ENCODE measurements around the gene ELOVL7.
"Not testable (repeated sequence)": the region's sequence is repeated elsewhere in the genome, so short reads cannot be mapped to it uniquely, and the experiment has no call there.

The ELOVL7 gene

GRCh38 chr5:60843936-60844905 is at the start of gene ELOVL7:
Gene ELOVL7 (minus strand): TSS chr5:60844269. CDS start chr5:60787397, 56,872 bp downstream.
- DNase-seq: peak; percentile 77

- no peak for DNase-seq
Observed at GRCh38 chr5:60893521-60893920, 49.5 kb upstream of the ELOVL7 start.

- DNase-seq: no peak
Observed at GRCh38 chr5:60891667-60892066, 47.6 kb upstream of the ELOVL7 start.

DNA sequence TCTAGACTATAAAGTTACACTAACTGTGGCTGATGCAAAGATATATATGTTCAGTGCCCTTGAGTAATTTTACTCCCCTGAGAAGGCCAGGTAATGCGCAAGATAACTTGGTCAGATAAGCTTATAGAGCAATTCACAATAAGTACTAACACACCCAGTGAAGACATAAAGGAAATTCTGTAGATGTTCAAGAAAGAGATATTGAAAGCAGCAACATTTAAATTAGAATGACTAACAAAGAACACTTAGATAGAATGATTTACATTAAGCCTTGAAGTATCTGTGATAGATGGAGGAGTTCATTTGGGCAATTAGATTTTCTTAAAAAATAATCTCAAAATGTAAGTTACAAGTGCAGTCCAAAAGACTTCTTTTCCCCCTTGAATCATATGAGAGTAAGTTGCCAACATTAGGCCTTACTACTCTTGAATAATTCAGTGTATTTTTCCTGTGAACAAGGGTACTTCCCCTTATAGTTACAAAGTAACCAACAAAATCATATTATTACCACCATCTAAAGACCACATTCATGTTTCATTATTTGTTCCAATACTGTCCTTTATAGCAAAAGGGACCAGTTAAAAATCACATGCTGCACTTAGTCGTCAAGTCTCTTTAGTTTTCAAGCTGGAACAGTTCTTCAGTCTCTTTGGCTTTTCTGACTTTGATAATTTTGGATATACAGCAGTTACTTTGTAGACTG is 44.4 kb upstream of the ELOVL7 start:
- no peak for DNase-seq

GRCh38 chr5:60887746-60888145 is 43.7 kb upstream of the ELOVL7 start:
- DNase-seq: no peak

GRCh38 chr5:60887096-60887495 is 43.0 kb upstream of the ELOVL7 start:
- DNase-seq: no peak

DNA sequence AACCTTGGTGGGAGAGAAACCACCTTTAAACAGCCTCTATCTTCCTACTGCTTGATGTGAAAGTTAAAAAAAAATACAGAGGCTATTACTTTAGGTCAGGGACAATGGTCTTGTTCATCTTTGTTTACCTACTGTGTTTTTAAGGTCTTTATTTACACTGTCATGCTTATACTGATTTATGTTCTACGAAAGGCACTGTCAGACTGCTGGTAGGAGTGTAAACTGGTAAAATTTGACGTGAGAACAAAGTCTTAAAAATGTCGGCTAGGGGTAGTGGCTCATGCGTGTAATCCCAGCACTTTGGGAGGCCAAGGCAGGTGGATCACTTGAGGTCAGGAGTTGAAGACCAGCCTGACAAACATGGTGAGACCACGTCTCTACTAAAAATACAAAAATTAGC is 42.1 kb upstream of the ELOVL7 start:
- DNase-seq: no peak

GRCh38 chr5:60883229-60883628 is 39.2 kb upstream of the ELOVL7 start:
- peak; percentile 22 for DNase-seq

DNA sequence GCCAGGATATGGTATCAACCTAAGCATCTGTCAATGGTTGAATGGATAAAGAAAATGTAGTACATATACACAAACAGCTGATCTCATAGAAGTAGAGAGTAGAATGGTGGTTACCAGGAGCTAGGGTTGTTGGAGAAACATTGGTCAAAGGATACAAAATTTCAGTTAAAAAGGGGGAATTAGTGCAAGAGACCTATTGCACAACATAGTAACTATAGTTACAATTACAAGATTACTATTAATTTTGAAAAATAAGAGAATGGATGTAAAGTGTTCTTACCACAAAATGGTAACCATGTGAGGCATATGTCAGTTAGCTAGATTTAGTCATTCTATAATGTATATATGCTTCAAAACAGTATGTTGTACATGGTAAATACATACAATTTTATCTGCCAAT is 28.8 kb upstream of the ELOVL7 start:
- no peak for DNase-seq

GRCh38 chr5:60870857-60871256 is 26.8 kb upstream of the ELOVL7 start:
- no peak for DNase-seq

DNA sequence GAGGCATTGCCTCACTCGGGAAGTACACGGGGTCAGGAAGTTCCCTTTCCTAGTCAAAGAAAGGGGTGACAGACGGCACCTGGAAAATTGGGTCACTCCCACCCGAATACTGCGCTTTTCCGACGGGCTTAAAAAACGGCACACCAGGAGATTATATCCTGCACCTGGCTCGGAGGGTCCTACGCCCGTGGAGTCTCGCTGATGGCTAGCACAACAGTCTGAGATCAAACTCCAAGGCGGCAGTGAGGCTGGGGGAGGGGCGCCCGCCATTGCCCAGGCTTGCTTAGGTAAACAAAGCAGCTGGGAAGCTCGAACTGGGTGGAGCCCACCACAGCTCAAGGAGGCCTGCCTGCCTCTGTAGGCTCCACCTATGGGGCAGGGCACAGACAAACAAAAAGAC is 16.5 kb upstream of the ELOVL7 start:
- not testable (repeated sequence) for DNase-seq

GRCh38 chr5:60856066-60856465 is 12.0 kb upstream of the ELOVL7 start:
- DNase-seq: no peak

DNA sequence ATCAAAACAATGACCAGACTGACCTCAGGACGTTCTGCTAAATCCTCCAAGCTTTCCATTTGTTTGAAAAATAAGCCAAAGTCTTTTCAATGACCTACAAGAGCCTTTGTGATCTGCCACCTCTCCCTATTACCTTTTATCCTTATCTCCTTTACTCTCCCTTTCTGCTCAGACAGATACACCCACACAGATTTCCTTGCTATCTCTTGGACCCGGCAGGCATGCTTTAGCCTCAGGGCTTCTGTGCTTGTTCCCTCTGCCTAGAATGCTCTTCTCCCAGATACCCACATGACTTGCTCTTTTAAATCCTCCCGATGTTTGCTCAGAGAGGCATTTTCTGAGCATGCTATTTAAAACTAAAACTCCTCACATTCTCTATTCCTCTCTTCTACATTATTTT is 8.9 kb upstream of the ELOVL7 start:
- no peak for DNase-seq

DNA sequence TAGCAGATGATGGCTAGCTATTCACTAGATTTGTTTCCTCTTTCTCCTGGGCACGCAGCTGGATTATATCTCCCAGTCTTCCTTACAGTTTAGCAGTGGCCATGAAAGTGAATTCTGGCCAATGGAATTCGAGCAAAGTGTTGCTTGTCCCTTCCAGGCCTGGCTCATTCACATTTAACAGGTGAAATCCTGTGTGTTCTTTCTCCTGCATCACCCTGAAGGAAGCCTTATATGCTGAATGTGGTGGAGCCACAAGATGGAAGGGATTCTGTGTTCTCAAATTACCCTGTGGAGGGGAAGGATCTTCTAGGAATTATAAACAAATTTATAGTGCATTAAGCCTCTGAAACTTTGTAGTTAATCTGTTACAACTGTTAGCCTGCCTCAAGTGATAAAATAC is 8.2 kb upstream of the ELOVL7 start:
- no peak for DNase-seq

GRCh38 chr5:60851626-60852025 is 7.6 kb upstream of the ELOVL7 start:
- DNase-seq: no peak

- no peak for DNase-seq
Observed at GRCh38 chr5:60846298-60846697, 2.2 kb upstream of the ELOVL7 start.

DNA sequence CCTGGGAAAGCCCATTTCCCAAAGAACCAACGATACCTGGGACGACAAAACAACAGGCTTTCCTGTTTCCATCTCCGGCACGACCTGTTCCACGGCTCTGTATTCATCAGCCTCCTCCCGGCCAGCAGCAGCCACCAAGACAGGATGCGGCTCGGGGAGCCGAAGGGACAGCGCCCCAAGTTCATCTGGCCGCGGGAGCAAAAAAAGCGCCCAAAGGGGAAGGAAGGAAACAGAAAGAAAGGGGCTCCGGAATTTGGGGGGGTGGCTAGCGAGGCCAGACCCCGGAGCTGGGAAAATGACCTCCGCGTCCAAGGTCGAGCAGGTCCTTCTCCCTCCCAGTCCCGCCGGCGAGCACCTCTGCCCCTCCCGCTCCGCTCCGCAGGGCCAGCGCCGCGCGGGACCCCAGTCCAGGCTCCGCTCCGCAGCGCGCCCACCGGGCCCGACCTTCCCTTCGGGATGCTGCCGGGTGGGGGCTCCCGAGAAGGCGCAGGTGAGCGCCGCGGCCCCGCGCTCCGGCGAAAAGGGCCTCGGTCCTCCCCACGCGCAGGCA is 608 bp downstream of the ELOVL7 start:
- DNase-seq: no peak

- DNase-seq: no peak
Observed at GRCh38 chr5:60842871-60843385, 1.1 kb downstream of the ELOVL7 start.

- no peak for DNase-seq
Observed at GRCh38 chr5:60841361-60841760, 2.7 kb downstream of the ELOVL7 start.

DNA sequence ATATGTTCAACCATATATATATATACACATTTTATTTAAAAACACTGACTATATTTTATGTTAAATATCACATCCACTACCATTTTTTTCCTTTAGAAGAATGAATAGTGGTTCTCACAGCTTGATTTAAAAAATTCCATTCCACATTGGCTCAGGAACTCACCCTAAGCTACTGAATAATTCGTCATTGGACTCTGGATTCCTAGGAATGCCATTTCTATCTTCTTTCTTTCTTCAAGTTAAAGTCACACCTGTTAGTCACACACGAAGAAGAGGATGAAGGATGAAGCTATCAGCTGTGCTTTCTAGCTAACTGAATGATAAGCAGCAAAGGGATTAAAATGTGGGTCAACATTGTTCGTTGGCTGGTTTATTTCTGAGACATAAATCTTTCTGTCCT is 7.9 kb downstream of the ELOVL7 start:
- DNase-seq: no peak

DNA sequence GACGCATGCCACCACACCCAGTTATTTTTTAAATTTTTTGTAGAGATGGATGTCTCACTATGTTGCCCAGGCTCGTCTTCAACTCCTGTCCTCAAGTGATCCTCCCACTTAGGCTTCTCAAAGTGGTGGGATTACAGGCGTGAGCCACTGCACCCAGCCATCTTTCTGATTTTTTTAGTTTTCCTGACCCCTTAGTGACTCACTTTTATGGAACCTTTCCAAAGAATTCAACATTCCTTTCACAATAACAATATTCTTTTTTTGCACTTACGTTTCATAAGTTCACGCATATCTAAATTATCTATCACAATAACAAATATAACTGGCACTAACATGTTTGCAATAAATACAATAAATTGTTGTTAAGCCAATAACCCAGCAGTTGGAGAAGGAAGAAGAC is 8.5 kb downstream of the ELOVL7 start:
- DNase-seq: no peak

GRCh38 chr5:60833520-60833919 is 10.5 kb downstream of the ELOVL7 start:
- DNase-seq: no peak

DNA sequence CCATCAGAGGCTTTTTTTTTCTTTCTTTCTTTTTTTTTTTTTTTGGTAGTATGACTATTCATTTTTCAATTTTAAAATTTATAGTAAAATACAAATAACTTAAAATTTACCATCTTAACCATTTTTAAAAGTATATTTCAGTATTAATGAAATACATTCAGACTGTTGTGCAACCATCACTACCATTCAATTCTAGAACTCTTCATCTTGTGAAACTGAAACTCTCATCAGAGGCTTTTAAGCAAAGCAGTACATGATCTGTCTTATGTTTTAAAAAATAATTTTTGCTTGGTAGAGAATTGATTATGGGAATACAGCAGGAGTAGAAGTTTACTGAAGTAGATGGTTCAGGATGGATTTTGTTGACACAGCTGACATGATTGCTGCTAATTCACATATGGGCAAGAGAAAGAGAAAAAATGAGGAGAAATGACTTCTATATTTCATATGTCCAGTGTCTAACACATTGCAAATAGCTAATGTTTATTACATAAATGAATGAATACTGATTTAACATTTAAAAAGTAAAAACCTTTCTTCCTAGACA is 13.4 kb downstream of the ELOVL7 start:
- no peak for DNase-seq

Data from NCI-H748 treated with DMSO at 0.1 percent for 48 hours (cell line).